VCaP (cell line): ENCODE results near the gene SLC26A8.
"Not testable (repeated sequence)": the region's sequence is repeated elsewhere in the genome, so short reads cannot be mapped to it uniquely, and the experiment has no call there.

Source experiments
- H3K27ac ChIP-seq: fragments of 450-650 bp; 2 replicates; pipeline ENCODE4 v1.5.1; 2017
- CTCF ChIP-seq: fragments of 450-650 bp; conservative IDR thresholded peaks from 2 replicates; pipeline ENCODE4 v1.5.1; 2017; ENCODE audit warnings: mild to moderate bottlenecking, moderate library complexity

Gene SLC26A8

GRCh38 chr6:35924146-35924545 is 100.3 kb downstream of the SLC26A8 start:
- no peak overlapping the region for H3K27ac ChIP-seq
- no peak for TF ChIP-seq CTCF

DNA sequence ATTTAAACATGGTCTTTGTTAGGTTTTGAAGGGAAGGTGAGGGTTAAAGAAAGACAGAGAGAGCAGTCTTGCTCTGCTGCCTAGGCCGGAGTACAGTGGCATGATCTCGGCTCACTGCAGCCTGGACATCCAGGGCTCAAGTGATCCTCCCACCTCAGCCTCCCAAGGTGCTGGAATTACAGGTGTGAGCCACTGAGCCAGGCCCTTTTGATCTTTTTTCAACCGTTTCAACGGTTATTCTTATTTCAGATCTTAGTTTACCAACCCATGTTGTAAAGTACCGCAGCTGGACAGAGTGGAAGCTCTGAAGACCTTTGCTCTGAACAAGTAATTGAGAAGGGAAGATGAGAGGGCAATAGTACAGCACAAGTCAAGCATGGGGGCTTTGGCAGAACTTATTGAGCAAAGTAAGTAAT is 102.3 kb downstream of the SLC26A8 start:
- H3K27ac ChIP-seq, result peak overlapping the region; percentile 81; the same call in 1 of the 2 replicates
- TF ChIP-seq CTCF, result no peak

- peak within 1 kb of the TSS; percentile 81 for H3K27ac ChIP-seq
- no peak for TF ChIP-seq CTCF
These were observed 103.4 kb downstream of the SLC26A8 start, which contains the start of gene SRPK1 for GRCh38 chr6:35920793-35921732. TSS of gene SRPK1 (minus strand) at chr6:35921098. CDS start at chr6:35921056, 42 bp downstream.

DNA sequence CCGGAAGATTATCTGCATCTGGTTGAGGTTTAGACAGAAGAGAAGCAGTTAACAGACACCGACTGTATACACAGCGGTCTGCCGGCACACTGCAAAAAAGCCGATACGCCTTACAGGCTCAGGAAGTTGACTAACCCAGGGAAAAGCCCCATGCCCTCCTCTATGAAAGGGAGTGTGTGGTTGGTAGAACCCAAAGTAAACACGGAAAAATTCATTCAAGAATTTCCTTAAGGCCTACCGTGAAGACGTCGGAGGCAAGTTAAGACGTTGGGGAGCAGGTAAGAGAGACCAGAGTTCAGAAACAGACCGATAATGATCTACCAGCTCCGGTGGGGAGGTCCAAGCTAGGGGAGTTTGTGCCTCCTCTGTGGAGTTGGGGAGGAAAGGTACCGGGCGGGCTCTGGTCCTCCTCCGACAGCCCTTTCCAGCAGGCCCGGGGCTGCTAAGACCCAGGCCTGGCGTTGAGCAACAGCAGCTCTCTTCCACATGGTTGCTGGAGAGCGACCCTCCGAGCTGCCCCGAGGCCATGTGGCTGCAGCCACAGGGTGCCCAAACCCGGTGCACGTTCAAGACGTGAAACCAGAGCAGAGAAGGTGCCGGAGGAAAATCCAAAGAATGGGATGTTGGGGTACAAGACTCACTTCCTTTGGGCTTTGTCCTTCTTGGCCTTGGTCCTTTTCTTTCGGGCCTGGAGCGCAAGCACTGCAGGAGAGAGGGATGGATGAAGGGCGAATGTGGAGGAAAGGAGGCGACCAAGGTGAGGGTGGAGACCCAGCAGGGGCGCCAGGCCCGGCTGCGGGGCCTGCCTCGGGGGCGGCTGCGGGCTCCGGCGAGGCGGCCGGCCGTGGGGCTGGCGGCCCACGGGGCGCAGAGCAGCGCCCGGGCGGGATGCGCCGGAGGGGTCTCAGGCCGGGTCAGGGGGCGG is 104.4 kb downstream of the SLC26A8 start:
- H3K27ac ChIP-seq, result peak overlapping the region; percentile 81

GRCh38 chr6:35919085-35919826 is 105.2 kb downstream of the SLC26A8 start:
- TF ChIP-seq CTCF, result no peak
- H3K27ac ChIP-seq, result peak overlapping the region; percentile 81

More for the DNA sequence above, 104.4 kb downstream of the SLC26A8 start:
- TF ChIP-seq CTCF, result no peak

DNA sequence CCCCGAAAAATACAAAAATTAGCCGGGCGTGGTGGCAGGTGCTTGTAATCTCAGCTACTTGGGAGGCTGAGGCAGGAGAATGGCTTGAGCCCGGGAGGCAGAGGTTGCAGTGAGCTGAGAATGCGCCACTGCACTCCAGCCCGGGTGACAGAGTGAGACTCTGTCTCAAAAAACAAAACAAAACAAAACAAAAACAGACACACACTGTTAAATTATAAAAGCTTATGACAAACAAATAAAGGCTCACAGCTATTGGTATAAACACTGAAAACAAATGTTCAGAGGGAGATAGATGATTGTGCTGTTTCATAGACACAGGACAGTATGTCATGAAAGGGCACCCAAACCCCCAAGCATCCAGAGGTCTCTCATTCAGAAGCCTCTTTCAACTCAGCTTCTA is 107.5 kb downstream of the SLC26A8 start:
- H3K27ac ChIP-seq, result not testable (repeated sequence)

- no peak overlapping the region for H3K27ac ChIP-seq
- TF ChIP-seq CTCF, result no peak
These were observed 108.4 kb downstream of the SLC26A8 start for GRCh38 chr6:35916056-35916455.
